K562 (cell line): ENCODE data around the gene TRMT10B. TPM values are rescaled to one million over a fixed set of nuclear protein-coding genes. Genes with fewer than 3 reads are reported as not detected.

Source experiments
- CHD1 ChIP-seq: fragments of 200-600 bp; sonication (generic); IDR thresholded peaks from one replicate; pipeline ENCODE4 v1.6.1; 2012; ENCODE audit warnings: mild to moderate bottlenecking, moderate library complexity, low read length, inconsistent platforms
- CTCF ChIP-seq, 3 experiments: IDR thresholded peaks in 2 of 3; conservative IDR thresholded peaks in 1 of 3; 2 replicates each; pipeline ENCODE4 v1.5.1; 2011 to 2012; ENCODE audit warnings: low read length in 3 of 3, mild to moderate bottlenecking in 3 of 3, control low read depth in 2 of 3, improper control_type of control experiment in 1 of 3, inconsistent platforms in 1 of 3, low read depth in 1 of 3, mixed read lengths in 1 of 3, moderate library complexity in 1 of 3; ENCODE audit not compliant: insufficient read depth in 2 of 3
- ERF ChIP-seq: fragments of 450-650 bp; formaldehyde crosslinking; IDR thresholded peaks from 2 replicates; pipeline ENCODE4 v1.4.0; 2020; ENCODE audit warnings: mild to moderate bottlenecking, mixed read lengths
- GABPA ChIP-seq: fragments of 200-800 bp; sonication (Bioruptor generic); conservative IDR thresholded peaks from 2 replicates; pipeline ENCODE4 v1.6.1; 2016; ENCODE audit warnings: low read depth, missing genetic modification characterization, missing compliant biosample characterization
- NFIC ChIP-seq: fragments of 450-650 bp; IDR thresholded peaks from 2 replicates; pipeline ENCODE4 v1.6.1; 2017; ENCODE audit warnings: mild to moderate bottlenecking, inconsistent platforms
- POLR2H ChIP-seq: IDR thresholded peaks from 2 replicates; pipeline ENCODE4 v1.6.1; 2016; ENCODE audit warnings: missing genetic modification characterization, low read depth, mild to moderate bottlenecking, control low read depth, missing compliant biosample characterization, moderate library complexity
- SREBF2 ChIP-seq: sonication (generic); formaldehyde crosslinking; IDR thresholded peaks from 2 replicates; pipeline ENCODE4 v1.4.0; 2020; ENCODE audit warnings: mild to moderate bottlenecking, missing genetic modification reagents
- TOE1 ChIP-seq, 2 experiments: fragments of 450-650 bp in 1 of 2; sonication (generic) in 1 of 2; formaldehyde crosslinking in 1 of 2; IDR thresholded peaks; 2 replicates each; pipeline versions ENCODE4 v1.7.1 to v1.8.0; 2016 to 2022; ENCODE audit warnings: borderline replicate concordance in 2 of 2, mild to moderate bottlenecking in 2 of 2, antibody characterized with exemption in 1 of 2, inconsistent platforms in 1 of 2, low read depth in 1 of 2, missing genetic modification reagents in 1 of 2, moderate library complexity in 1 of 2
- ZNF232 ChIP-seq: sonication (generic); formaldehyde crosslinking; IDR thresholded peaks from 2 replicates; pipeline ENCODE4 v1.8.0; 2022; ENCODE audit warnings: mild to moderate bottlenecking, missing genetic modification reagents
- ZNF277 ChIP-seq: fragments of 250-450 bp; sonication (Bioruptor Pico); IDR thresholded peaks from 2 replicates; pipeline ENCODE4 v1.8.0; 2022; ENCODE audit warnings: inconsistent platforms, mild to moderate bottlenecking, moderate library complexity, borderline replicate concordance
- ZNF561 ChIP-seq: fragments of 450-650 bp; formaldehyde crosslinking; conservative IDR thresholded peaks from 2 replicates; pipeline ENCODE4 v1.4.0; 2020; ENCODE audit warnings: mild to moderate bottlenecking, moderate library complexity
- ZNF57 ChIP-seq: fragments of 450-650 bp; formaldehyde crosslinking; IDR thresholded peaks from 2 replicates; pipeline ENCODE4 v1.4.0; 2020; ENCODE audit warnings: mild to moderate bottlenecking, moderate library complexity
- polyA plus RNA-seq, 8 experiments: library from polyadenylated mRNA; depleted of rRNA in 4 of 8; stranded (reverse) in 5 of 8; unstranded in 3 of 8; fragments of >200 nt; fragmentation: Nextera tagmentation in 2 of 8; fragmentation: Illumina TruSeq in 1 of 8; extraction: Ambion mirVana in 2 of 8; extraction: Trizol in 1 of 8; gene quantifications; 2 replicates each; pipeline versions ENCODE4 v1.2.1 to v1.2.3, GENCODE V29; 2011 to 2014; ENCODE audit warnings: inconsistent platforms in 1 of 8, missing spikeins in 1 of 8
- total RNA-seq, 7 experiments: library from RNA; depleted of rRNA in 6 of 7; stranded (reverse); fragments of >200 nt in 6 of 7; fragmentation: Illumina TruSeq in 2 of 7; extraction: Trizol in 2 of 7; gene quantifications; 2 replicates each; pipeline versions ENCODE4 v1.2.1 to v1.2.3, GENCODE V29; 2011 to 2021; ENCODE audit warnings: low replicate concordance in 1 of 7
- TF ChIP-seq, protein P1 (sequence below): fragments of 450-650 bp; IDR thresholded peaks from 2 replicates; pipeline ENCODE4 v1.7.1; 2018; ENCODE audit warnings: mild to moderate bottlenecking, low read depth; ENCODE audit not compliant: partially characterized antibody
- TF ChIP-seq, protein P2 (sequence below): fragments of 450-650 bp; conservative IDR thresholded peaks from 2 replicates; pipeline ENCODE4 v1.6.1; 2016; ENCODE audit warnings: missing genetic modification characterization, low read depth, mild to moderate bottlenecking, control low read depth, missing compliant biosample characterization
- TF ChIP-seq, protein P3 (sequence below): fragments of 450-650 bp; IDR thresholded peaks from 2 replicates; pipeline ENCODE4 v1.6.1; 2014; ENCODE audit warnings: low read depth, mild to moderate bottlenecking, moderate library complexity, borderline replicate concordance

TRMT10B gene
- total and polyA plus RNA-seq, 9 of the 15 experiments (the other 6 are each of a cell fraction or from before 2014, with no cell fraction given): 2.9 to 13.4 (median 7.0) TPM

DNA sequence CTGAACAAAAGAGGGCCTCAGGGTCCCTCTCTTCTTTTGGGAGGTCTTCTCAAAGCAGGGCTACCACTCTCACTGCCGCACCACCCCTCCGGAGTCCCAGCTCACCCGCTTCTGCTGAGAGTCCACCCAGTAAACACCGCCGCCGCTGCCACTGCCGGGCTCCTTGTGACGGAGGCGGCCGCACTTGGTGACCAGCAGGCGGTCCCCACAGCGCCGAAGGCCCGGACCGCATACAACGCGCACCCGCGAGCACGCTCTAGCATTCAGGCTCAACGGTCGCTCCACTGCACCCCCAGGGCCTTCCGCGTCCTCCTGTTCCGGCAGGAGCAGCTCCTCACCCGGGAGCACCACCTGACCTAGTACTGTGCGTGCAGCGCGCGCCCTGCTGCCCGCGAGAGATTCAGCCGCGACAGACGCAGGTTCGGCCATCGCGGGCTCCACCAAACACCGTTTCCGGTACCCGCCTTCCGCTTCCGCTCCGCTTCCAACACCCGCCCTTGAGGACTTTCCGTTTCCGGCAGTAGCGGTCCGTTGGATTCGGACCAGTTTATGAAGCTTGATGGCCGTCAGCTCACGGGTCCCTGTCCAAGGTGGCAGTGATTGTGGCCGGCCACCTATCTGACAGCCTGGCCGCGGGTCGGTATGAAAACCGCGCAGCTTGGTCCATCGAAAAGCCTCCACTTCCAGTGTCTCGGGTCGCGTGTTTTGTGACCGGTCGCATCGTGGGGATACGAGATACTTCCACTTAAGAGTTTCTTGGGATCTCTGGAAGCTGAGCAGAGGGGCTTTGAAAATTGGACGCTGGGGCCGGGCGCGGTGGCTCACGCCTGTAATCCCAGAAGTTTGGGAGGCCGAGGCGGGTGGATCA is 31.2 kb downstream of the TRMT10B start, which contains the start of gene EXOSC3 (continued):
- TF ChIP-seq, protein P1, sequence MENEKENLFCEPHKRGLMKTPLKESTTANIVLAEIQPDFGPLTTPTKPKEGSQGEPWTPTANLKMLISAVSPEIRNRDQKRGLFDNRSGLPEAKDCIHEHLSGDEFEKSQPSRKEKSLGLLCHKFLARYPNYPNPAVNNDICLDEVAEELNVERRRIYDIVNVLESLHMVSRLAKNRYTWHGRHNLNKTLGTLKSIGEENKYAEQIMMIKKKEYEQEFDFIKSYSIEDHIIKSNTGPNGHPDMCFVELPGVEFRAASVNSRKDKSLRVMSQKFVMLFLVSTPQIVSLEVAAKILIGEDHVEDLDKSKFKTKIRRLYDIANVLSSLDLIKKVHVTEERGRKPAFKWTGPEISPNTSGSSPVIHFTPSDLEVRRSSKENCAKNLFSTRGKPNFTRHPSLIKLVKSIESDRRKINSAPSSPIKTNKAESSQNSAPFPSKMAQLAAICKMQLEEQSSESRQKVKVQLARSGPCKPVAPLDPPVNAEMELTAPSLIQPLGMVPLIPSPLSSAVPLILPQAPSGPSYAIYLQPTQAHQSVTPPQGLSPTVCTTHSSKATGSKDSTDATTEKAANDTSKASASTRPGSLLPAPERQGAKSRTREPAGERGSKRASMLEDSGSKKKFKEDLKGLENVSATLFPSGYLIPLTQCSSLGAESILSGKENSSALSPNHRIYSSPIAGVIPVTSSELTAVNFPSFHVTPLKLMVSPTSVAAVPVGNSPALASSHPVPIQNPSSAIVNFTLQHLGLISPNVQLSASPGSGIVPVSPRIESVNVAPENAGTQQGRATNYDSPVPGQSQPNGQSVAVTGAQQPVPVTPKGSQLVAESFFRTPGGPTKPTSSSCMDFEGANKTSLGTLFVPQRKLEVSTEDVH: peak; percentile 96
- TF ChIP-seq POLR2H (tag) (peak; percentile 84), NFIC (peak; percentile 78), ZNF232 (CRISPR knock-in tag) (peak; percentile 77), ERF (no peak; the same call in 1 of the 2 replicates), ZNF561 (CRISPR knock-in tag) (no peak), ZNF277 (CRISPR knock-in tag) (no peak), GABPA (tag) (peak; percentile 99), TOE1 (IDR thresholded peaks at IDR 0.05; ENCODE audit: borderline replicate concordance) (peak; percentile 34; the same call in 1 of the 2 replicates), TOE1 (CRISPR knock-in tag; IDR thresholded peaks at IDR 0.05; ENCODE audit: borderline replicate concordance, low read depth) (no peak; the same call in 1 of the 2 replicates), SREBF2 (CRISPR knock-in tag) (no peak), CHD1 (peak; percentile 57), ZNF57 (CRISPR knock-in tag) (no peak), CTCF (IDR thresholded peaks at IDR 0.05 in 2 of 3, conservative IDR thresholded peaks at IDR 0.05 in 1 of 3; ENCODE audit: insufficient read depth in 2 of 3, low read depth in 1 of 3, low read length in 3 of 3) (peak; percentile 26 to 41 (median 29); a peak in 3 of 6 replicates)
- TF ChIP-seq, protein P2, sequence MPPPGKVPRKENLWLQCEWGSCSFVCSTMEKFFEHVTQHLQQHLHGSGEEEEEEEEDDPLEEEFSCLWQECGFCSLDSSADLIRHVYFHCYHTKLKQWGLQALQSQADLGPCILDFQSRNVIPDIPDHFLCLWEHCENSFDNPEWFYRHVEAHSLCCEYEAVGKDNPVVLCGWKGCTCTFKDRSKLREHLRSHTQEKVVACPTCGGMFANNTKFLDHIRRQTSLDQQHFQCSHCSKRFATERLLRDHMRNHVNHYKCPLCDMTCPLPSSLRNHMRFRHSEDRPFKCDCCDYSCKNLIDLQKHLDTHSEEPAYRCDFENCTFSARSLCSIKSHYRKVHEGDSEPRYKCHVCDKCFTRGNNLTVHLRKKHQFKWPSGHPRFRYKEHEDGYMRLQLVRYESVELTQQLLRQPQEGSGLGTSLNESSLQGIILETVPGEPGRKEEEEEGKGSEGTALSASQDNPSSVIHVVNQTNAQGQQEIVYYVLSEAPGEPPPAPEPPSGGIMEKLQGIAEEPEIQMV (tag): no peak
- TF ChIP-seq, protein P3, sequence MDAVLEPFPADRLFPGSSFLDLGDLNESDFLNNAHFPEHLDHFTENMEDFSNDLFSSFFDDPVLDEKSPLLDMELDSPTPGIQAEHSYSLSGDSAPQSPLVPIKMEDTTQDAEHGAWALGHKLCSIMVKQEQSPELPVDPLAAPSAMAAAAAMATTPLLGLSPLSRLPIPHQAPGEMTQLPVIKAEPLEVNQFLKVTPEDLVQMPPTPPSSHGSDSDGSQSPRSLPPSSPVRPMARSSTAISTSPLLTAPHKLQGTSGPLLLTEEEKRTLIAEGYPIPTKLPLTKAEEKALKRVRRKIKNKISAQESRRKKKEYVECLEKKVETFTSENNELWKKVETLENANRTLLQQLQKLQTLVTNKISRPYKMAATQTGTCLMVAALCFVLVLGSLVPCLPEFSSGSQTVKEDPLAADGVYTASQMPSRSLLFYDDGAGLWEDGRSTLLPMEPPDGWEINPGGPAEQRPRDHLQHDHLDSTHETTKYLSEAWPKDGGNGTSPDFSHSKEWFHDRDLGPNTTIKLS: peak; percentile 64; the same call in 1 of the 2 replicates
